Body of pancreas (tissue), 4 donors: Measurements from ENCODE around the gene FRMPD2.

Experiments
- POLR2A ChIP-seq, 3 donors: fragments of 450-650 bp; IDR thresholded peaks; one replicate each; pipeline ENCODE4 v1.6.1; 2016; ENCODE audit warnings: antibody characterized with exemption in 3 of 3, mild to moderate bottlenecking in 2 of 3
- TF ChIP-seq, protein P1 (sequence below), 7 experiments: fragments of 450-650 bp in 4 of 7; fragments of 200-600 bp in 3 of 7; sonication (generic) in 3 of 7; IDR thresholded peaks; one replicate each; pipeline ENCODE4 v1.5.1; 2016 to 2019; ENCODE audit warnings: antibody characterized with exemption in 7 of 7

DNA sequence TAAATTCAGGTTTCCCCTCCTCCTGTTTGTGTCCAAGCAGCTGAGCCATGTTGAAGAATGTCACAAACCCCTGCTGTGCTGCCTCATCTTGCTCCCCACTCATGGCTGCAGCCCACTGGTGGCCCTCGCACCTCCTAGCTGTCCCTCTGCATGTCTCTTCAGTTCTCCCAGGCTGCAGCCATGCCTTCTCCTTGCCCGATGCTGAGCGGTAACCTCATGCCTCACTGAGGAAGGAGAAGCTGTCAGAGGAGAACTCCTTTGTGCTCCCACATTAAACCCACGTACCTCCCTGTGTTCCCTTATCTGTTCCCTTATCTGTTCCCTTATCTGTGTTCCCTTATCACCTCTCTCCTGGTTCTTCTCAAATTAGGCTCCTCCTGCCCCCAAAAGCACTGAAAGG is 10.3 kb upstream of the FRMPD2 start:
- TF ChIP-seq, protein P1, sequence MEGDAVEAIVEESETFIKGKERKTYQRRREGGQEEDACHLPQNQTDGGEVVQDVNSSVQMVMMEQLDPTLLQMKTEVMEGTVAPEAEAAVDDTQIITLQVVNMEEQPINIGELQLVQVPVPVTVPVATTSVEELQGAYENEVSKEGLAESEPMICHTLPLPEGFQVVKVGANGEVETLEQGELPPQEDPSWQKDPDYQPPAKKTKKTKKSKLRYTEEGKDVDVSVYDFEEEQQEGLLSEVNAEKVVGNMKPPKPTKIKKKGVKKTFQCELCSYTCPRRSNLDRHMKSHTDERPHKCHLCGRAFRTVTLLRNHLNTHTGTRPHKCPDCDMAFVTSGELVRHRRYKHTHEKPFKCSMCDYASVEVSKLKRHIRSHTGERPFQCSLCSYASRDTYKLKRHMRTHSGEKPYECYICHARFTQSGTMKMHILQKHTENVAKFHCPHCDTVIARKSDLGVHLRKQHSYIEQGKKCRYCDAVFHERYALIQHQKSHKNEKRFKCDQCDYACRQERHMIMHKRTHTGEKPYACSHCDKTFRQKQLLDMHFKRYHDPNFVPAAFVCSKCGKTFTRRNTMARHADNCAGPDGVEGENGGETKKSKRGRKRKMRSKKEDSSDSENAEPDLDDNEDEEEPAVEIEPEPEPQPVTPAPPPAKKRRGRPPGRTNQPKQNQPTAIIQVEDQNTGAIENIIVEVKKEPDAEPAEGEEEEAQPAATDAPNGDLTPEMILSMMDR (IDR thresholded peaks at IDR 0.05) = no peak
- no peak for TF ChIP-seq POLR2A (IDR thresholded peaks at IDR 0.05)
